ENCODE data around the gene ALKBH8. TPM values are rescaled to one million over a fixed set of nuclear protein-coding genes. Genes with fewer than 3 reads are reported as not detected.

Gene ALKBH8
- total and polyA plus RNA-seq, 2 of the 13 experiments (the other 11 are each of a cell fraction or from before 2014, with no cell fraction given): 2.4 to 9.1 TPM

DNA sequence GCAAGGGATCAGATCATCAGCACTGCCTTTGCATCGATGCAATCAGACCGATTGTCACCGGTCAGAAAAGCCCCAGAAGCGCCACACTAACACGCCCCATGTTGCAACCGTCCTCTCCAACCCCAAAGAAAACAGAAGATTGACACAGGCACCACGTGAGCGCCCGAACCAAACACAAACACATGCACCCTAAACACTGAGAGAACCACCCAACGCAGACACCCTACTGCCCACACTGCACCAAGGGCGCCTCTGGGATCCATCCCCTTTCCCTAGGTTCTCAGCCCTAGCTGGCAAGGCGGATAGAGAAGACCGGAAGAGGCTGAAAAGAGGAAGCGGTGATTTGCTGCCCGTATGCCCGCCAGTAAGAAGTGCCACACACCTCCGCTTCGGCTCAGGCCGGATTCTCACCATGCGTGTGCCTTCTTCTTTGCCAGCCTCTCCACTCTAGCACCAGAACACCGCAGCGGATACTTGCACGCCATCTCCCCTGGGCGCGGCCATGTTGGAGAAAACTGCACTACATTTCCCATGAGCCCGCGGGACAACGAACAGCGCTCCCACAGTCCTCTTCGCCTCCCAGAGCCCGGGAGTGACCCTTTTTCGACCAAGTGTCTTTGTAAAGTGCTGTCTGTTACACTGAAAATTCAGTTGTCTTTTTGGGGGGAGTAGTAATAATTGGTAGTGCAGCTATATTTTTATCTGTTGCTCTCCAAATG is at the start of gene ALKBH8 (continued):
- TF ChIP-seq CHD2 (IDR thresholded peaks at IDR 0.05; ENCODE audit: low read depth, low read length) (no peak), ZNF563 (CRISPR knock-in tag; IDR thresholded peaks at IDR 0.05) (no peak), MEF2D (CRISPR knock-in tag; IDR thresholded peaks at IDR 0.05) (peak; percentile 61; the same call in 1 of the 2 replicates), ZNF737 (CRISPR knock-in tag; IDR thresholded peaks at IDR 0.05; ENCODE audit: borderline replicate concordance) (no peak), CBX5 (CRISPR knock-in tag; IDR thresholded peaks at IDR 0.05; ENCODE audit: borderline replicate concordance) (peak; percentile 51; the same call in 1 of the 2 replicates), ZNF83 (CRISPR knock-in tag; IDR thresholded peaks at IDR 0.05; ENCODE audit: borderline replicate concordance) (0 out of 2 replicates have a peak, but pooled peaks have one; percentile 51), ZNF670 (CRISPR knock-in tag; IDR thresholded peaks at IDR 0.05; ENCODE audit: borderline replicate concordance) (0 out of 2 replicates have a peak, but pooled peaks have one; percentile 62), ZNF891 (CRISPR knock-in tag; IDR thresholded peaks at IDR 0.05) (no peak), SOX13 (IDR thresholded peaks at IDR 0.05) (no peak), SOX13 (CRISPR knock-in tag; conservative IDR thresholded peaks at IDR 0.05 in 1 of 2, IDR thresholded peaks at IDR 0.05 in 1 of 2) (peak in 1 of 2 experiments; percentile 8; a peak in 1 of 4 replicates), FOXP1 (IDR thresholded peaks at IDR 0.05) (no peak), FOXP1 (CRISPR knock-in tag; IDR thresholded peaks at IDR 0.05) (no peak), PHB2 (IDR thresholded peaks at IDR 0.05; ENCODE audit: partially characterized antibody) (no peak)
- TF ChIP-seq, protein P1, sequence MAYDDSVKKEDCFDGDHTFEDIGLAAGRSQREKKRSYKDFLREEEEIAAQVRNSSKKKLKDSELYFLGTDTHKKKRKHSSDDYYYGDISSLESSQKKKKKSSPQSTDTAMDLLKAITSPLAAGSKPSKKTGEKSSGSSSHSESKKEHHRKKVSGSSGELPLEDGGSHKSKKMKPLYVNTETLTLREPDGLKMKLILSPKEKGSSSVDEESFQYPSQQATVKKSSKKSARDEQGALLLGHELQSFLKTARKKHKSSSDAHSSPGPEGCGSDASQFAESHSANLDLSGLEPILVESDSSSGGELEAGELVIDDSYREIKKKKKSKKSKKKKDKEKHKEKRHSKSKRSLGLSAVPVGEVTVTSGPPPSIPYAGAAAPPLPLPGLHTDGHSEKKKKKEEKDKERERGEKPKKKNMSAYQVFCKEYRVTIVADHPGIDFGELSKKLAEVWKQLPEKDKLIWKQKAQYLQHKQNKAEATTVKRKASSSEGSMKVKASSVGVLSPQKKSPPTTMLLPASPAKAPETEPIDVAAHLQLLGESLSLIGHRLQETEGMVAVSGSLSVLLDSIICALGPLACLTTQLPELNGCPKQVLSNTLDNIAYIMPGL (CRISPR knock-in tag; IDR thresholded peaks at IDR 0.05; ENCODE audit: borderline replicate concordance in 1 of 2, low read depth in 1 of 2): peak; percentile 66 to 72; a peak in 3 of 4 replicates
